PC-9 (cell line): ENCODE results near the gene ADRA2B. TPM values are rescaled to one million over a fixed set of nuclear protein-coding genes. Genes with fewer than 3 reads are reported as not detected.

Experiments used
- BruUV-seq: library from RNA; stranded (reverse); fragments of 400-500 nt; replicated peaks from 2 replicates; lab custom pipeline; 2021; lab: Mats Ljungman, UMichigan
- CTCF ChIA-PET: fragments of 300-600 bp; sonication (Branson Sonifier 250); formaldehyde crosslinking; loops from one replicate; lab custom pipeline; 2022; ENCODE audit warnings: antibody characterized with exemption; lab: Charles Lee
- POLR2A ChIA-PET: fragments of 300-600 bp; sonication (Branson Sonifier 250); formaldehyde crosslinking; loops from one replicate; lab custom pipeline; 2022; ENCODE audit warnings: antibody characterized with exemption; ENCODE audit not compliant: unreplicated experiment; lab: Charles Lee
- DNase-seq, 2 experiments: peaks; one replicate each; pipeline versions ENCODE4 v3.0.0 to v3.0.0-alpha.2; 2015 to 2022; ENCODE audit warnings: mixed read lengths in 1 of 2
- H2AFZ ChIP-seq: fragments of 200-600 bp; sonication (generic); 2 replicates; pipeline ENCODE4 v1.8.1; 2017; ENCODE audit warnings: antibody characterized with exemption
- H3F3A ChIP-seq: fragments of 200-600 bp; sonication (generic); 2 replicates; pipeline ENCODE4 v1.8.1; 2017; ENCODE audit warnings: antibody characterized with exemption, mild to moderate bottlenecking, low read depth; ENCODE audit not compliant: insufficient read depth
- H3K27ac ChIP-seq: fragments of 200-600 bp; sonication (generic); 2 replicates; pipeline ENCODE4 v1.6.1; 2016; ENCODE audit warnings: mixed run types
- H3K27me3 ChIP-seq: fragments of 200-600 bp; sonication (generic); 2 replicates; pipeline ENCODE4 v1.6.1; 2016; ENCODE audit warnings: low read depth, mixed run types; ENCODE audit not compliant: insufficient read depth
- H3K36me3 ChIP-seq: fragments of 200-600 bp; sonication (generic); 2 replicates; pipeline ENCODE4 v1.6.1; 2016; ENCODE audit warnings: low read depth, mixed run types
- H3K4me1 ChIP-seq: fragments of 200-600 bp; sonication (generic); replicated peaks from 2 replicates; pipeline ENCODE4 v1.6.1; 2016; ENCODE audit warnings: mixed run types; ENCODE audit not compliant: insufficient read depth
- H3K4me2 ChIP-seq: fragments of 200-600 bp; sonication (generic); 2 replicates; pipeline ENCODE4 v1.6.1; 2017; ENCODE audit warnings: mixed run types
- H3K4me3 ChIP-seq: fragments of 200-600 bp; sonication (generic); 2 replicates; pipeline ENCODE4 v1.6.1; 2016; ENCODE audit warnings: mixed run types
- H3K79me2 ChIP-seq: fragments of 200-600 bp; sonication (generic); 2 replicates; pipeline ENCODE4 v1.6.1; 2017; ENCODE audit warnings: low read depth, mixed run types
- H3K9me2 ChIP-seq: fragments of 200-600 bp; sonication (generic); 2 replicates; pipeline ENCODE4 v1.8.1; 2017; ENCODE audit warnings: mild to moderate bottlenecking; ENCODE audit not compliant: insufficient read depth
- H3K9me3 ChIP-seq: fragments of 200-600 bp; sonication (generic); 2 replicates; pipeline ENCODE4 v1.8.1; 2016; ENCODE audit warnings: low read depth; ENCODE audit not compliant: insufficient read depth
- H4K20me1 ChIP-seq: fragments of 200-600 bp; sonication (generic); 2 replicates; pipeline ENCODE4 v1.8.1; 2017; ENCODE audit not compliant: insufficient read depth
- CTCF ChIP-seq: fragments of 200-600 bp; sonication (generic); conservative IDR thresholded peaks from 2 replicates; pipeline ENCODE4 v1.6.1; 2017; ENCODE audit warnings: mixed run types, antibody characterized with exemption, mild to moderate bottlenecking, moderate library complexity
- EZH2 ChIP-seq: fragments of 200-600 bp; sonication (generic); IDR thresholded peaks from 2 replicates; pipeline ENCODE4 v1.8.0; 2017; ENCODE audit warnings: antibody characterized with exemption, low read depth
- intact Hi-C: fragments of 100-400 bp; cut with micrococcal nuclease; formaldehyde crosslinking; loops from one replicate; pipeline ENCODE4 v1.10.0; 2022; ENCODE audit not compliant: unreplicated experiment
- total RNA-seq: library from RNA; stranded (reverse); gene quantifications from 2 replicates; pipeline ENCODE4 v1.2.3, GENCODE V29; 2021

ADRA2B gene
- total RNA-seq, 1 experiment from 2014 or later, result 0.26 TPM

- ChIA-PET POLR2A (no interaction called here), CTCF (no interaction called here)
- Histone ChIP-seq H3K79me2 (no peaks in the 10 kb centered on the region), H3K9me3 (no peaks in the 10 kb centered on the region), H3K9me2 (no peaks in the 10 kb centered on the region), H3K27me3 (peaks cover 24% of the 10 kb centered on the region; the same call in 1 of the 2 replicates), H3K4me3 (no peak overlapping the region), H4K20me1 (no peaks in the 10 kb centered on the region), H3K27ac (no peak overlapping the region), H3K4me2 (no peak overlapping the region), H2AFZ (no peak overlapping the region), H3K4me1 (no peaks in the 10 kb centered on the region), H3K36me3 (no peaks in the 10 kb centered on the region), H3F3A (no peaks in the 10 kb centered on the region)
- intact Hi-C loops, result no loop called here
- no peak for TF ChIP-seq EZH2
- TF ChIP-seq CTCF, result no peak
- no peak for DNase-seq
- no TSS peak for BruUV-seq
These were observed 39.8 kb upstream of the ADRA2B start for GRCh38 chr2:96156011-96156820.

GRCh38 chr2:96154506-96155380 lies 38.4 kb upstream of the ADRA2B start:
- H3K27me3 ChIP-seq, result peaks cover 23% of the 10 kb centered on the region; the same call in 1 of the 2 replicates
- no peaks in the 10 kb centered on the region for H3K36me3 ChIP-seq
- no peak overlapping the region for H2AFZ ChIP-seq
- ChIA-PET POLR2A (no interaction called here), CTCF (no interaction called here)
- no peaks in the 10 kb centered on the region for H3K4me1 ChIP-seq
- H3F3A ChIP-seq, result no peaks in the 10 kb centered on the region
- H3K4me2 ChIP-seq, result no peak overlapping the region
- TF ChIP-seq CTCF, result no peak
- no peak for TF ChIP-seq EZH2
- H3K9me3 ChIP-seq, result no peaks in the 10 kb centered on the region
- DNase-seq, result no peak
- no peak overlapping the region for H3K4me3 ChIP-seq
- H3K79me2 ChIP-seq, result no peaks in the 10 kb centered on the region
- BruUV-seq, result no TSS peak
- no peaks in the 10 kb centered on the region for H4K20me1 ChIP-seq
- no peak overlapping the region for H3K27ac ChIP-seq
- H3K9me2 ChIP-seq, result no peaks in the 10 kb centered on the region
- intact Hi-C loops, result no loop called here

GRCh38 chr2:96153991-96154431 lies 37.6 kb upstream of the ADRA2B start:
- Histone ChIP-seq H2AFZ (no peak overlapping the region), H3K27ac (no peak overlapping the region), H3K9me3 (no peaks in the 10 kb centered on the region), H3K4me3 (no peak overlapping the region), H3F3A (no peaks in the 10 kb centered on the region), H4K20me1 (no peaks in the 10 kb centered on the region), H3K4me1 (no peaks in the 10 kb centered on the region), H3K4me2 (no peak overlapping the region), H3K79me2 (no peaks in the 10 kb centered on the region), H3K9me2 (no peaks in the 10 kb centered on the region), H3K36me3 (no peaks in the 10 kb centered on the region), H3K27me3 (peaks cover 17% of the 10 kb centered on the region; the same call in 1 of the 2 replicates)
- DNase-seq, result no peak
- ChIA-PET POLR2A (no interaction called here), CTCF (no interaction called here)
- no peak for TF ChIP-seq CTCF
- TF ChIP-seq EZH2, result no peak
- intact Hi-C loops, result no loop called here
- no TSS peak for BruUV-seq
